IPS DF 4.7 (cell line): ENCODE data around the gene PPRC1.
A peak's percentile ranks its signal among the peaks of the same experiment; 100 is the strongest.
"Not testable (repeated sequence)": the region's sequence is repeated elsewhere in the genome, so short reads cannot be mapped to it uniquely, and the experiment has no call there.

Experiments
- DNase-seq: peaks from one replicate; pipeline ENCODE4 v3.0.0-alpha.2; 2013; ENCODE audit warnings: low spot score; ENCODE audit errors: extremely low read depth

Gene PPRC1

DNA sequence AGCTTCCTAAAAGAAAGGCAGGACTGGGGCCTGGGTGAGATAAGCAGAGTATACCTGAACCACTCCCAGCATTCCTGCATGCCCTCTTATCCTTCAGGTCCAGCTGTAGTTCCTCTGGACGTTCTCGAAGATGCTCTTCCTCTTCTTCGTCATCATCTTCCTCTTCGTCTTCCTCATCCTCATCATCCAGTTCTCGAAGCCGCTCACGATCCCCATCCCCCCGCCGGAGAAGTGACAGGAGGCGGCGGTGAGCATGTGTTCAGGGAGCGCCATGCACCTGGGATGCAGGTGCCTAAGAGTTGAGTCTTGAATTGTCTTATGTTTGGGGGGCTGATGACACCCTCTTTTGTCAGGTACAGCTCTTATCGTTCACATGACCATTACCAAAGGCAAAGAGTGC is 15.4 kb downstream of the PPRC1 start:
- no peak for DNase-seq

DNA sequence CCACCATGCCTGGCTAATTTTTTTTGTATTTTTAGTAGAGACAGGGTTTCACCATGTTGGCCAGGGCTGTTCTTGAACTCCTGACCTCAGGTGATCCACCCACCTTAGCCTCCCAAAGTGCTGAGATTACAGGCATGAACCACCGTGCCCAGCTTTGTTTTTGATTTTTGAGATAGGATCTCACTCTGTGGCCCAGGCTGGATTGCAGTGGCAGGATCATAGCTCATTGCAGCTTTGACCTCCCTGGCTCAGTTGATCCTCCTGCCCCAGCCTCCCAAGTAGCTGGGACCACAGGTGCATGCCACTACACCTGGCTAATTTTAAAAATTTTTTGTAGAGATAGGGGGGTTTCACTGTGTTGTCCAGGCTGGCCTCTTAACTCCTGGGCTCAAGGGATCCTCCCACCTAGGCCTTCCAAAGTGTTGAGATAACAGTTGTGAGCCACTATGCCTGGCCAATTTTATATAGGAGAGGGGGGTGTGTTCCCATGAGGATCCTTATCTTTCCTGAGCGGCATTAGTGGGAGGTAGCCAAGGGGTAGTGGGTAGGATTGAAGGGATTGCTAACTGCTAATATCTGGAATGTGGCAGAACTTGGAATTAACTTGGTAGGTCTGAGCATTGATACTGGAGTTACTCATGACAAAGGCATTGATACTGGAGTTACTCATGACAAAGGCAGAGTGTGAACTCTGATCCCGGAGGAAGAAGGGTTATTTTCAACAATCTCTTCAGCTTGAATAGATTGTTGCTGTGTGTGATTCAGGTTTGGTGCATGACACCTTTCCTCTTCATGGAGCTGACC is 18.3 kb downstream of the PPRC1 start:
- DNase-seq = no peak

DNA sequence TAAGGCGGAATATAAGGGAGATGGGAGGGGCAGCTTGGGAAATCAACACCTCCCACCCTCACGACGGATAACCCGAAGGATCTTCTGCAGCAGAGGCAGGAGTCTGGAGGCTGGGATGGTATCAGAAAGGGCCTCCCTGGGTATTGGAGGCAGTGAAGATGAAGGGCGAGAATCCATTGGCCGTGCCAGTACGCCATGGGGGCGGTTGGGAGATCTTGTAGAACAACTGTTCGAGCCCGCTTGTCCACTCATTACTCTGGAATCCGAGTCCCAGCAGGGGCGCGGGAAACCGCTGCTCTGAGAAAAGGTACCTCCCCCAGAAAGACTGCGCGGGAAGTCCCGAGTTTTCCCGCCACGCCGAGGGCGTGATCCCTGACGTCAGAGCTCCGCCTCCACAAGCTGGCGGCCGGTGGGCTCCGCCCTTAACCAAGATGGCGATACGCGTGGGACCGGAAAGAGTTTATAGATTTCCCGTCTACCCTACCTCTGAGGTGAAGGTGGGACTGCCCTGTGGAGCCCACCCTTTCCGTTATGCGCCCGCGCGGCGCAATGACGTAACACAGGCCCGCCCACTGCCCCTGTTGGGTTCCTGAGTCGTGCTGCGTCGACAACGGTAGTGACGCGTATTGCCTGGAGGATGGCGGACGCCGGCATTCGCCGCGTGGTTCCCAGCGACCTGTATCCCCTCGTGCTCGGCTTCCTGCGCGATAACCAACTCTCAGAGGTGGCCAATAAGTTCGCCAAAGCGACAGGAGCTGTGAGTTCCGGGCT is 19.1 kb downstream of the PPRC1 start, which contains the start of gene NOLC1:
Gene NOLC1 (plus strand): TSS at position 616 of the 771 bp plus-strand sequence. CDS start 22 bp downstream, at position 638.
- DNase-seq = peak; percentile 92

DNA sequence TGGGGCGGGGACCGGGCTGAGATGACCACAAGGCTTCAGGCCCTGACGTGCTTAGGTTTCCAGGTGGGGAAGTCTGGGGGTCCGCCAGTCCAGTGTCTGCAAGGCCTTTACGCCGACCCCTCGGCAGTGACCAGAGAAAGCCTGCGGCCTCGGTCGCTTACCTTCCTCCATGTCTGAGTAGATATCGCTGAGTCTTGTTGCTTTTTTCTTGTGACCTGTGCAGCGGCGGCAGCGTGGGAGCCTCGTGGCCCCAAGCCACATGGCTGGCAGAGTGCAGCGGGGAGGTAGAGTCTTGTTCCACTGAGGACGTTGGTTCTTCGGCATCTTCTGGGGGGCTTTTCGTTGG is 19.7 kb downstream of the PPRC1 start:
- DNase-seq = no peak

DNA sequence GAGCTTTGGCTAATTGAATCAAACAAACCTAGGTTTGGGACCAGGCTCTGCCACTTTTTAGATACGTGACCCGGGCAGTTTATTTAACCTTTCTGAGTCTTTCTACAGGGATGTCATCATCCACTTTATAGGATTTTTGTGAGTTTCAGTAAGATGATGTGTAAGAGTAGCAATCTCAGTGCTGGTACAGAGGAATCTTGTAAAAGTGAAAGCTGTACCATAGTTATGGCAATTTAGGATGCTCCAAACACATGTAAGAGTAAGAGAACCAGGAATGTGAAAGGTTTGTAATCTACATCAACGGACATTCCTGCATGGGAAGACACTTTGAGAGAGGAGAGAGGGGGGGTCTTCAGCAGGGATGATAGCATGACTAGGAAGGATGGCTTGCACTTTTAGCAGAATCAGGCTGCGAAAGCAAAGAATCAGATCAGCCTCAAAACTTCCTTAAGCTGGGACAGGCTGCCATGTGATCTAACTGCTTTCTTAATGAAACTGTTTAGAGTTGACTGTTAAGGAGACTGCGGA is 20.3 kb downstream of the PPRC1 start:
- DNase-seq = no peak

DNA sequence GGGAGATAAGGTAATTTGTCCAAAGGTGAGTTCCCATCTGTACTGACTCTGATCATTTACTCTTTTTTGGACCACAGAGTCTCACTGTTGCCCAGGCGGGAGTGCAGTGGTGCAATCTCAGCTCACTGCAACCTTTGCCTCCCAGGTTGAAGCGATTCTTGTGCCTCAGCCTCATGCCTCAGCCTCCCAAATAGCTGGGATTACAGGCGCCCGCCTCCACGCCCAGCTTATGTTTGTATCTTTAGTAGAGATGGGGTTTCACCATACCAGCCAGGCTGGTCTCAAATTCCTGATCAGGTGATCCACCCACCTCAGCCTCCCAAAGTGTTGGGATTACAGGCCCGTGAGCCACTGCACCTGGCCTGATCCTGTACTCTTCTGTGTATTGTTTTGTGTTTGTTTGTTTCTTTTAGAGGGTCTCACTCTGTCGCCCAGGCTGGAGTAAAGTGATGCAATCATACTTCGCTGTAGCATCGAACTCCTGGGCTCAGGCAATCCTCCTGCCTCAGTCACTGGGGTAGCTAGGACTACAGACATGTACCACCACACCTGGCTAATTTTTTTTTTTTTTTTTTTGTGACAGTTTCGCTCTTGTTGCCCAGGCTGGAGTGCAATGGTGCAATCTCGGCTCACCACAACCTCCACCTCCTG is 21.8 kb downstream of the PPRC1 start:
- DNase-seq = no peak

DNA sequence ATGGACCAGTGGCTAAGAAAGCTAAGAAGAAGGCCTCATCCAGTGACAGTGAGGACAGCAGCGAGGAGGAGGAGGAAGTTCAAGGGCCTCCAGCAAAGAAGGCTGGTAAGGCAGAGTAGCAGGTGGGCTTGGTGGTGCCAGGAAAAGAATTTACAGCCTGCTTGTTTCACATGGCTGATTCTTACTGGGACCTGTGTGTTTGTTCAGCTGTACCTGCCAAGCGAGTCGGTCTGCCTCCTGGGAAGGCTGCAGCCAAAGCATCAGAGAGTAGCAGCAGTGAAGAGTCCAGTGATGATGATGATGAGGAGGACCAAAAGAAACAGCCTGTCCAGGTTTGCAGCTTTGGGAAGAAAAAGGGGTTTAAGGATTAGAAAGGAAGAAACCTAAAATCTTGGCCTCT is 24.4 kb downstream of the PPRC1 start:
- no peak for DNase-seq

DNA sequence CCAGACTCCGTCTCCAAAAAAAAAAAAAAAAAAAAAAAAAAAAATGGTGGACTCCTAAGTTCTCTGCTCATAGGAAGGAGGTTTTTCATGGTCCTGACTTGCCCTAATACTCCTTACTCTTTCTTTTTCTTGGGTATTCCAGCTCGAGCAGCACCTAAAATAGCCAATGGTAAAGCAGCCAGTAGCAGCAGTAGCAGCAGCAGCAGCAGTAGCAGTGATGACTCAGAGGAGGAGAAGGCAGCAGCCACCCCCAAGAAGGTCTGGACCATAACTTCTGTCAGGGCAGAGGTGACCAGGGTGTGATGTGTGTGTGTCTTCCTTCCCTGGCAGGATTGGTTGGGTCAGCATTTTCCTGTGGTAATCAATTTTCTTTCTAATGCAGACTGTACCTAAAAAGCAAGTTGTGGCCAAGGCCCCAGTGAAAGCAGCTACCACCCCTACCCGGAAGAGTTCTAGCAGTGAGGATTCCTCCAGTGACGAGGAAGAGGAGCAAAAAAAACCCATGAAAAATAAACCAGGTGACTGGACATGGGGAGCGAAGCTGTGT is 26.3 kb downstream of the PPRC1 start:
- DNase-seq = no peak

DNA sequence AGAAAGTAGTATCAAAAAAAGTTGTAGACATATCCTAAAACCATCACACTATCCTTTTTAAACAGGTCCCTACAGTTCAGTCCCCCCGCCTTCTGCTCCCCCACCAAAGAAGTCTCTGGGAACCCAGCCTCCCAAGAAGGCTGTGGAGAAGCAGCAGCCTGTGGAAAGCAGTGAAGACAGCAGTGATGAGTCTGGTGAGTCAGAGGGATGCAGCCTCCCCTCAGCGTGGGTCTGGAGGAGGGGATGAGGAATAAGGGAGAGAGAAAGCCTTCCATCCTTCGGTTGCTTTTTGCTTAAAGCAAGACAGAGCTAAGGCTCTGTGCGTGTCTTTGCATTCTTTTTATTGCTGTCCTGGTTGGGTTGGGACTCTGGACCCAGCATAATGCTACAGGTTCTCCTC is 27.0 kb downstream of the PPRC1 start:
- no peak for DNase-seq

DNA sequence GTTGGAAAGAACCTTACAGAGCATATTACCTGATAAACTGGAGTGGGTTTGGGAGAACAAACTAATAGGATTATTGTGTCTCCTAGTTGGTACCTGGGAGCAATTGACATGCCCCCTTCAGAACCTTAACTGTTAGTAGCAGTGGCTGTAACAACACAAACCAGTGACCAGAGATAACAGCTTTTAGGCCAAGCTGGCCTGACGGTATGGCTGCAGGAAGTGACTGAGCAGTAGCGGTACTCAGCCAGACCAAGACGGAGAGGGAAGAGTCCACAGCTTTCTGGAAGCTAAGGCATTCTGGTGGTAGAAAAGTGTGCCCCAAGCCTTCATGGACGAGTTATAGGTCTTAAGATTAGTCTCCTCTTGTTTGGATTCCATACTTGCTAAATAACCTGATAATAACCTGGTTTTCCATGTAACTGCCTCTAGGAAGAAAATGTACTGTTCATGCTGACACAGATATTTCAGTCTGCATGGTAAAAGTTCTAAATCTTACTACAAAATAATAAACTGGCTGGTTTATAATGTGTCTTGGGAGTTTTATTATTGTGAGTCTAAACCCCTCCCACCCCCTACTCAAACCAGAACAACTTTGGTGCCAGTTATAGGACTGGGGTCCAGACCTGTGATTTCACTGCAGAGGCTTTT is 30.6 kb downstream of the PPRC1 start:
- no peak for DNase-seq

DNA sequence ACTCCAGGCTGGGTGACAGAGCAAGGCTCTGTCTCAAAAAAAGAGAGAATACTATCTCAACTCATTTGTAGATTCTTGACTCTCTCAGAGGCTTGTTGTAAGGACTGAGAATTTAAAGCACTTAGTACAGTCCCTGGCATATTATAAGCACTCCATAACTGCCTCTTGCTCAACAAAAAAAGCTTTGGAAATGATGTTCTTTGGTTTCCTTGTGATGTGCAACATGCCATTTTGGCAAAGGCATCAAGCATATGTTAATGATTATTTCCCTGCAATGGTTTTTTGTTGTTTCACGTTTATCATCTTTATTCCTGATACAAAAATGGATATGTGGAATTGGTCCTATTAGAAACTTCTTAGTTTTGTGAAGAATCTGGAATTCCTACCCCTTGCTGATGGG is 35.0 kb downstream of the PPRC1 start:
- no peak for DNase-seq

DNA sequence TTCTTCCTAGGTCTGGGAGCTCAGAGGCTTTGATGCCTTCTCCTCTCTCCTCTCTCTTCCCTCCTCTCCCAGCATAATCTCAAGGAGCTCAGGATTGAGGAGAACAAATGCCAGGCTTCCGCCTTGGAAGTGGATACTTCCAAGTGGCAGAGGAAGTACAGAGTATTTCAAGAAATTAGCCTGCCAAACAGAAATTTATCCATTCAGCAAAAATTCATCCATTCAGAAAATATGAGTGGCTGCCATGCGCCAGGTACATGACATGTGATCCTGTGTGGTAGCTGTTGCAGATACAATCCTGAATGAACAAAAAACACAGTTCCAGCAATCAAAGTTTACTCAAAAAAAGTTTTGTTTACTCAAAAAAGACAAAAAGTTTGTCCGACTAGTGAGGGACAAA is 37.8 kb downstream of the PPRC1 start:
- no peak for DNase-seq

DNA sequence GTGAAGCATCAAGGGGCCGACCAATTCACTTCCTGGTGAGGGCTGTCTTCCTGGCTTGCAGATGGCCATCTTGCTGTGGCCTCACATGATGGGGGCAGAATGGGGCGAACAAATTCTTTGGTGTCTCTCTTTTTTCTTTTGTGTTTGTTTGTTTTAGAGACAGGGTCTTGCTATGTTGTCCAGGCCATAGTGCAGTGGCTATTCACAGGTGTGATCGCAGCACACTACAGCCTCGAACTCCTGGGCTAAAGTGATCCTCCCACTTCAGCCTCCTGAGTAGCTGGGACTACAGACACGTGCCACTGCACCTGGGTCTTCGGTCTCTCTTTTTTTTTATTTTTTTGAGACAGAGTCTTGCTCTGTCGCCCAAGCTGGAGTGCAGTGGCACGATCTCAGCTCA is 39.4 kb downstream of the PPRC1 start:
- DNase-seq = no peak

DNA sequence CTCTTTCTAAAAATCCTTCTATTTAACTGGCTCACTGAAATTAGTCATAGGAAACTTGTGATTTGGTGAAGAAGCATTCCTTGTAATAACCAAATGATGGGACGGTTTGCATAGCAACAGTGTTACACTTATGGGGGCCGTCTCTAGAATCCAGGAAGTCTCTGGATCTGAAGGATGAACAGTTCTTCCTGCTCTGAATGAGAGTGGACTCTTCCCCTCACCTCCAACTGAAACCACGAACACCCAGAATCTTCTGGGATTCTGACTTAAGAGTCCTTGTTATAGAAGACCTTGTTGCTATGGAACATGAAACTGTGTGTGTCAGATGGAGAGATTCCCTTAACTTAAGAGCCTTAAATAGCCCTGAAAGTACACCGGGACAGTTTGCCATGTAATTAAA is 42.6 kb downstream of the PPRC1 start:
- no peak for DNase-seq

DNA sequence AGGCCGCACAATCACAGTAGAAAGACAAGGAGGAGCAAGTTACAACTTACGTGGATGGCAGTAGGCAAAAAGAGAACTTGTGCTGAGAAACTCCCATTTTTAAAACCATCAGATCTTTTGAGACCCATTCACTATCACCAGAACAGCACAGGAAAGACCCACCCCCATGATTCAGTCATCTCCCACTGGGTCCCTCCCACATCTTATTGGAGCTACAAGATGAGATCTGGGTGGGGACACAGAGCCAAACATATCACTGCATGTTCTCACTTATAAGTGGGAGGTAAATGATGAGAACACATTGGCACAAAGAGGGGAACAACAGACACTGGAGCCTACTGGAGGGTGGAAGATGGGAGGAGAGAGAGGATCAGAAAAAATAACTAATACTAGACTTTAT is 51.8 kb downstream of the PPRC1 start:
- no peak for DNase-seq

DNA sequence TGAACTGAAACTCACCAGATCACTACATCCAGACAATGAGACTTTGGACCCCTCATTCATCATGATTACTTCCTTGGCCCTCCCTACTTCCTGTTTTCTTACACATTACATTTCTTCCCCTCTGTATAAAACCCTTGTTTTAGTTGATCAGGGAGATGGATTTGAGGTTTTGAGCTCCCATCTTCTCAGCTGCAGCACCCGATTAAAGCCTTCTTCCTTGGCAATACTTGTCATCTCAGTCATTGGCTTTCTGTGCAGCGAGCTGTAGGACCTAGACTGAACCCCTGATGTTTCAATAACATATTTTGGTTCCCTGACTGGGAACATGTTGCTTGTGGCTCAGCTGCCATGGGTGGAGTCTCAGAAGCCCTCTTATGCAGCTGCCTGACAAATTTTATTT is 52.4 kb downstream of the PPRC1 start:
- no peak for DNase-seq

DNA sequence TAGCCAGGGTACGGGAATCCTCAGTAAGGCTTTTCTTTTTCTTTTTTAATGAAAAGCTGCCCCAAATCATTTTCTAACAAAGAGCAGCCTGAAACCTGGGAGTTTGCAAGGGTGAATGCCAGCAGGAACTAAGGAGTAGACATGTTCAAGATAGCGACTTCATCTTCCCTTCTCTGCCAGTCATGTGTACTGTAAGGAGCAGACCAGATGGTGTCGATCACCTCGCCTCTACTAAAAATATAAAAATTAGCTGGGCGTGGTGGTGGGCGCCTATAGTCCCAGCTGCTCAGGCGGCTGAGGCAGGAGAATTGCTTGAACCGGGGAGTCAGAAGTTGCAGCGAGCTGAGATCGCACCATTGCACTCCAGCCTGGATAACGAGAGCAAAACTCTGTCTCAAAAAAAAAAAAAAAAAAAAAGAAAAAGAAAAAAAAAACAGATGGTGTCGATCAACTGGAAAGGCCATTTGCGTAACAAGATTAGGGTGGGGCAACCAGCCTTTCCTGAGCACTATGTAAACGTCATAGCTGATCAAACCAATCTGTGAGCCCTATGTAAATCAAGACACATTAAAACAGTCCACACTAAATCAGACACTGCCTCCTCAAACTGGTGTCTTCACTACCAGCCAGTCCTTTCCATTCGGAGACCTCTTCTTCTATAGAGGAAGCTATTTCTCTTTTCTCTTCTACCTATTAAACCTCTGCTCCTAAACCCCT is 53.1 kb downstream of the PPRC1 start:
- no peak for DNase-seq

DNA sequence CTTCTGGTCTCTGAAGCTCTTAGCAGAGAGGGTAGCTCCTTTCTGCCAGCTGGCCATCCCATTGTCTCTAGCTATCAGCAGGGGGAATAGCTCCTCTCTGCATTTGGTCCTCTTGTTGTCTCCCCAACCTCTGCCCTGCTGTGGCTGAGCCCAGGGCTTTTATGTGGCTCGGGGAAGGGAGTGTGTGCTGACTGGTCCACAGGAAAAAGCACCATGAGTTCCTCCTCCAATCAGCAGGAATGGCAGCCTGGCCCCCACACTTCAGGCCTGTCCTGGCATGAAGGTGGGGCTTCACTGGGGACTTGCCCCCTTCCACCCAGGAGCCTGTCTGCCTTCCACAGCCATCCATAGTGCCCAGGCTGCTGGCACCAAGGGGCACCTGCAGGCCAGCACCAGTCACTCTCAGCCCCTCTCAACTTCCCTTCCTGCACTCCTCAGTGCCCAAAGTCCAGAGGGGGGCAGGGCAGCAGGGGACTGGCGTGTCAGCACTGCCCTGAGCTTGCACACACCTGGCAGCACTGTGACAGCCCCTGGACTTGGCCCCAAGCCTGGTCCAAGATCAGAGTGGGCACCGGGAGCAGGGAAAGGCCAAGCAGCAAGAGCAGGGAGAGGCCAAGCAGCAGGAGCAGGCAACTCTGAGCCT is 55.6 kb downstream of the PPRC1 start:
- DNase-seq = no peak

DNA sequence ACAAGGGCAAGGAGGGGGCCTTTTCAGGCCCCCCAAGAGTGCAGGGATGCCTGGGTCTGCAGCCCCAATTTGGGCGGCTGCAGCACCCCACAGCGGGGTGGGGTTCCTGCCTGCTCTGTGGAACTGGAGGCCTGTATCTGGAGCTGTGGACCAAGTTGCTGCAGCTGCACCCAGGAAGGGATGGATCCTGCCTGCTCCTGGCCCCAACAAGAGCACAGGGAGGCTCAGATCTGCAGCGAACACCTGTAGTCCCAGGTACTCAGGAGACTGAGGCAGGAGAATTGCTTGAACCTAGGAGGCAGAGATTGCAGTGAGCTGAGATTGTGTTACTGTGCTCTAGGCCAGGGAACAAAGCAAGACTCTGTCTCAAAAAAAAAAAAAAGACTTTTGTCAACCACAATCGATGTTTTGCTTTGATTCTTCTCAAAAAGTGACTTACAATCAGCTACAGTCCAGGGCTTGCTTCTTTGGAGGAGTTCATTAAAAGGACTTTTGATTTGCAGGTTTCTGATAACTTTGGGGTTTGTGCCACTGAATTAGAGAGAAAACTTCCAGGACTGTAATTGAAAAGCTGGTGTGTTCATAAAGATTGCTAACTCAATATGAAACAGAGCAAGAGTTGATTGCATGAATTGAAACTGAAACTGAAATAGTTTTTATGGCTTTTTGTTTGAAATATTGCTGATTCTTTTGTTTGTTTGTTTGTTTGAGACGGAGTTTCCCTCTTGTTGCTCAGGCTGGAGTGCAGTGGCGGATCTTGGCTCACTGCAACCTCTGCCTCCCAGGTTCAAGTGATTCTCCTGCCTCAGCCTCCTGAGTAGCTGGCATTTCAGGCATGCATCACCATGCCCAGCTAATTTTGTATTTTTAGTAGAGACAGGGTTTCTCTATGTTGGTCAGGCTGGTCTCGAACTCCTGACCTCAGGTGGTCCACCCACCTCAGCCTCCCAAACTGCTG is 56.4 kb downstream of the PPRC1 start:
- not testable (repeated sequence) for DNase-seq
